SH-SY5Y (cell line): ENCODE data around the gene ABHD17B.

Source experiments
- GATA2 ChIP-seq: IDR thresholded peaks from 2 replicates; pipeline ENCODE4 v1.6.1; 2011; ENCODE audit warnings: mild to moderate bottlenecking, low read depth, low read length
- GATA3 ChIP-seq: IDR thresholded peaks from 2 replicates; pipeline ENCODE4 v1.6.1; 2011; ENCODE audit warnings: low read depth, mild to moderate bottlenecking, low read length, moderate library complexity

DNA sequence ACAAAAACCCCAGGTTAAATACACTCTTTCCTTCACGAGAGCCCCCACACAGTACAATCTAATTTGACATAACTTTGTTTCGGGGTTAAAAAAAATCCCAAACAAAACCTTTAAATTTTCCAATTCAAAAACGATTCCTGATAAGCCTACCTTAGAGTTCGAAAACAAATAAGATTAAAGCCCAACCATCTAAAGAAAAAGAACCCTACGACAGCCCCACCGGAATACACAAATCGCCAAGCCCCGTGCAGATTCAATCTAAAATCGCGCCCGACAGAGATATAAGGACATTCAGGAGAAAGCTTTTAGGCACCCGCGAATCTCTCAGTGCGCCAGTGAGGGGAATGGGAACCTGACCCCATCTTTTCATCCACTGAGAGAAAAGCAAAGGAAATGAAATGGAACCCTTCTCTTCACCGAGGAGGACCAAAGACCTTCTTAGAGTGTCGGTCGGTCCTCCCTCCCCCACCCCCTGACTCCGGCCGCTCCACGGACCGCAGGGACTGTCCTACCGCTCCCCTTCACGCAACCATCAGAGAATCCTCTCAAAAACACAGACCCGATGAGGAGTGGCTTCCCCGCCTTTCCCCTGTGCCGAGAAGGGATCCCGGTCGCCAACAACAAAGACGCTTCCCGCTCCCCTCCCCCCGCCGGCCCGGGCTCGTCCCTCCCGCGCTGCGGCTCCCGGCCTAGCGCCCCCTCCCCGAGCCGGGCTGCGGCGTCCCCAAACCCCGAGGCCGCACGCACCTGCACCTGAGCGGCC, 925 bp downstream of the ABHD17B start:
- TF ChIP-seq GATA3 (no peak), GATA2 (no peak; the same call in 1 of the 2 replicates)
